ENCODE measurements around the gene CTXN2. TPM values are rescaled to one million over a fixed set of nuclear protein-coding genes. Genes with fewer than 3 reads are reported as not detected.
A peak's percentile ranks its signal among the peaks of the same experiment; 100 is the strongest.

The CTXN2 gene
- total and polyA plus RNA-seq, 2 of the 4 experiments (the other 2 are of a cell fraction), result not detected

DNA sequence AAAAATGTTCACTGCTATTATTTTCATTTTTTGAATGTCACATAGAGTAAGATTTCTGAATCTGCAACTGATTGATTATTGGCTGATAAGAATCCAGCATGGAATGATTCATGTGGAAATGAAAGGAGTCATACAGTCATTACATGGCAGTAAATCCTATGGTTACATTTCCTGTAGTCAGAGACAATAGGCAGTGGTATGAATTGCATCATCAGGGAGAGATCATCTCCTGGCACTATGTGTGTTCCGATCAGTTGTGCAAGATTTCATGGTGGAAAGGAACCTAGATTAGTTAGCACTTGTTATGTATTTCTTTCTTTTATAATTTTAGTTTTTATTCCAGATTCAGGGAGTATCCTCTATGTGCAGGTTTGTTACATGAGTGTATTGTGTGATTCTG, 53.5 kb downstream of the CTXN2 start:
- Histone ChIP-seq H3K4me2 (ENCODE audit: low read depth, low read length) (no peak overlapping the region), H2AK5ac (ENCODE audit: low read depth, low read length) (no peak overlapping the region), H3K27me3 (ENCODE audit: control insufficient read depth, insufficient read depth, low read length) (peaks cover 4% of the 10 kb centered on the region; the same call in 1 of the 2 replicates), H2BK15ac (ENCODE audit: low read depth, low read length) (no peak overlapping the region), H2BK20ac (ENCODE audit: low read depth, low read length) (no peak overlapping the region), H3K9me1 (ENCODE audit: insufficient read depth, low read length) (no peaks in the 10 kb centered on the region), H3K23ac (ENCODE audit: low read depth, low read length) (no peak overlapping the region), H3K4me3 (ENCODE audit: insufficient read depth, low read depth, low read length) (no peak overlapping the region), H3K14ac (replicated peaks; ENCODE audit: low read depth, low read length) (no peak overlapping the region), H4K91ac (ENCODE audit: insufficient read depth, low read depth, low read length) (no peak overlapping the region), H4K8ac (ENCODE audit: low read depth in 2 of 2, low read length in 2 of 2) (no peak overlapping the region), H2AFZ (replicated peaks; ENCODE audit: low read length, poor library complexity) (no peak overlapping the region), H3K79me1 (ENCODE audit: low read depth in 1 of 2, low read length in 2 of 2) (no peaks in the 10 kb centered on the region), H2BK5ac (ENCODE audit: low read depth, low read length, poor library complexity, severe bottlenecking) (no peak overlapping the region), H3K9ac (ENCODE audit: low read depth, low read length) (no peak overlapping the region), H3K56ac (ENCODE audit: extremely low read depth, insufficient read depth, low read length) (no peak overlapping the region), H3K4ac (ENCODE audit: low read depth, low read length) (no peak overlapping the region), H3K27ac (ENCODE audit: insufficient read depth, low read length) (no peak overlapping the region), H2BK120ac (ENCODE audit: low read depth, low read length) (no peak overlapping the region), H3K18ac (ENCODE audit: low read depth, low read length) (no peak overlapping the region), H3K4me1 (ENCODE audit: control insufficient read depth, insufficient read depth, low read length) (no peaks in the 10 kb centered on the region), H4K20me1 (ENCODE audit: insufficient read depth, low read length) (no peaks in the 10 kb centered on the region), H3K36me3 (ENCODE audit: control insufficient read depth, insufficient read depth, low read length) (no peaks in the 10 kb centered on the region), H2AK9ac (replicated peaks; ENCODE audit: low read depth, low read length, poor library complexity) (no peak overlapping the region), H3K9me3 (ENCODE audit: control insufficient read depth, insufficient read depth, low read length) (no peaks in the 10 kb centered on the region), H4K5ac (ENCODE audit: low read depth, low read length) (no peak overlapping the region)
- no peak for DNase-seq
- in situ Hi-C loops (cut with MboI; ENCODE audit: low sequenced_read_pairs), result no loop called here
- no TSS peak for BruUV-seq (replicated peaks)
- CTCF ChIA-PET, result no interaction called here
- TF ChIP-seq MAZ (IDR thresholded peaks at IDR 0.05; ENCODE audit: borderline replicate concordance, low read depth, low read length) (no peak), CEBPB (IDR thresholded peaks at IDR 0.05; ENCODE audit: low read depth, low read length) (peak; percentile 66)
- TF ChIP-seq, protein P1, sequence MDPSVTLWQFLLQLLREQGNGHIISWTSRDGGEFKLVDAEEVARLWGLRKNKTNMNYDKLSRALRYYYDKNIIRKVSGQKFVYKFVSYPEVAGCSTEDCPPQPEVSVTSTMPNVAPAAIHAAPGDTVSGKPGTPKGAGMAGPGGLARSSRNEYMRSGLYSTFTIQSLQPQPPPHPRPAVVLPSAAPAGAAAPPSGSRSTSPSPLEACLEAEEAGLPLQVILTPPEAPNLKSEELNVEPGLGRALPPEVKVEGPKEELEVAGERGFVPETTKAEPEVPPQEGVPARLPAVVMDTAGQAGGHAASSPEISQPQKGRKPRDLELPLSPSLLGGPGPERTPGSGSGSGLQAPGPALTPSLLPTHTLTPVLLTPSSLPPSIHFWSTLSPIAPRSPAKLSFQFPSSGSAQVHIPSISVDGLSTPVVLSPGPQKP (IDR thresholded peaks at IDR 0.05; ENCODE audit: borderline replicate concordance, low read depth, low read length), result no peak
- intact Hi-C loops (cut with micrococcal nuclease), result no loop called here
- no peak for ATAC-seq (ENCODE audit: low read depth)
- no CpG with 5 or more reads among the region's 1 CpG for WGBS, 2 experiments (ENCODE audit: extremely low coverage in 2 of 2, insufficient read length in 1 of 2)
- dilution Hi-C loops (cut with HindIII; ENCODE audit: low sequenced_read_pairs, unreplicated experiment), result no loop called here
- POLR2A ChIA-PET (ENCODE audit: unreplicated experiment), result no interaction called here

Measured in IMR-90 (cell line).